ENCODE results near the gene HPS1.

Gene HPS1

DNA sequence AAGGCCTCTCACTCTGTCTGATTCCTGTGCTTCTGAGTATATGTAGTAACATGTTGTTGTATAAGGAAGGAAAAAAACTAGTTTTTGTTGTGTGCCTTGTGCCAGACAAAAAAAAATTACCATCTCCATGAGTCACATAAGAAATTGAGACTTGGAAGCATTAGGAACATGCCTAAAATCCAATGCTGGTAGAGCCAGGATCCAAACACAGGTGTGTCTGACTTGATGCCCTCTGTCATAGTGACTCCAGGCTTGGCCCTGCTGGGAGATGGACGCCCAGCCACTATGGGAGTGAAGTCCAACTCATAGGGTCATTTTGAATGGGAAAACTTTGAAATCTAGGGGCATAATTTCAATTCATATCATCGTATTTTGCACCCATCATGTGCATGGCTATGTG, 69.7 kb downstream of the HPS1 start:
- CTCF ChIA-PET, result no interaction called here
- Histone ChIP-seq H3K27ac (ENCODE audit: extremely low read depth, low read depth, low read length) (no peak overlapping the region), H3K9me3 (ENCODE audit: control insufficient read depth, insufficient read depth, low read depth, low read length) (no peaks in the 10 kb centered on the region), H3K36me3 (ENCODE audit: control insufficient read depth in 2 of 2, insufficient read depth in 1 of 2, low read length in 2 of 2) (no peaks in the 10 kb centered on the region), H3K4me1 (ENCODE audit: control insufficient read depth, insufficient read depth, low read length) (no peaks in the 10 kb centered on the region), H3K4me3 (ENCODE audit: low read depth, low read length) (no peak overlapping the region)
- TF ChIP-seq, protein P1, sequence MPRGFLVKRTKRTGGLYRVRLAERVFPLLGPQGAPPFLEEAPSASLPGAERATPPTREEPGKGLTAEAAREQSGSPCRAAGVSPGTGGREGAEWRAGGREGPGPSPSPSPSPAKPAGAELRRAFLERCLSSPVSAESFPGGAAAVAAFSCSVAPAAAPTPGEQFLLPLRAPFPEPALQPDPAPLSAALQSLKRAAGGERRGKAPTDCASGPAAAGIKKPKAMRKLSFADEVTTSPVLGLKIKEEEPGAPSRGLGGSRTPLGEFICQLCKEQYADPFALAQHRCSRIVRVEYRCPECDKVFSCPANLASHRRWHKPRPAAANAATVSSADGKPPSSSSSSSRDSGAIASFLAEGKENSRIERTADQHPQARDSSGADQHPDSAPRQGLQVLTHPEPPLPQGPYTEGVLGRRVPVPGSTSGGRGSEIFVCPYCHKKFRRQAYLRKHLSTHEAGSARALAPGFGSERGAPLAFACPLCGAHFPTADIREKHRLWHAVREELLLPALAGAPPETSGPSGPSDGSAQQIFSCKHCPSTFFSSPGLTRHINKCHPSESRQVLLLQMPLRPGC (tag by site-specific recombination; IDR thresholded peaks at IDR 0.05), result no peak
- TF ChIP-seq, protein P2, sequence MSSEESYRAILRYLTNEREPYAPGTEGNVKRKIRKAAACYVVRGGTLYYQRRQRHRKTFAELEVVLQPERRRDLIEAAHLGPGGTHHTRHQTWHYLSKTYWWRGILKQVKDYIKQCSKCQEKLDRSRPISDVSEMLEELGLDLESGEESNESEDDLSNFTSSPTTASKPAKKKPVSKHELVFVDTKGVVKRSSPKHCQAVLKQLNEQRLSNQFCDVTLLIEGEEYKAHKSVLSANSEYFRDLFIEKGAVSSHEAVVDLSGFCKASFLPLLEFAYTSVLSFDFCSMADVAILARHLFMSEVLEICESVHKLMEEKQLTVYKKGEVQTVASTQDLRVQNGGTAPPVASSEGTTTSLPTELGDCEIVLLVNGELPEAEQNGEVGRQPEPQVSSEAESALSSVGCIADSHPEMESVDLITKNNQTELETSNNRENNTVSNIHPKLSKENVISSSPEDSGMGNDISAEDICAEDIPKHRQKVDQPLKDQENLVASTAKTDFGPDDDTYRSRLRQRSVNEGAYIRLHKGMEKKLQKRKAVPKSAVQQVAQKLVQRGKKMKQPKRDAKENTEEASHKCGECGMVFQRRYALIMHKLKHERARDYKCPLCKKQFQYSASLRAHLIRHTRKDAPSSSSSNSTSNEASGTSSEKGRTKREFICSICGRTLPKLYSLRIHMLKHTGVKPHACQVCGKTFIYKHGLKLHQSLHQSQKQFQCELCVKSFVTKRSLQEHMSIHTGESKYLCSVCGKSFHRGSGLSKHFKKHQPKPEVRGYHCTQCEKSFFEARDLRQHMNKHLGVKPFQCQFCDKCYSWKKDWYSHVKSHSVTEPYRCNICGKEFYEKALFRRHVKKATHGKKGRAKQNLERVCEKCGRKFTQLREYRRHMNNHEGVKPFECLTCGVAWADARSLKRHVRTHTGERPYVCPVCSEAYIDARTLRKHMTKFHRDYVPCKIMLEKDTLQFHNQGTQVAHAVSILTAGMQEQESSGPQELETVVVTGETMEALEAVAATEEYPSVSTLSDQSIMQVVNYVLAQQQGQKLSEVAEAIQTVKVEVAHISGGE (tag by site-specific recombination; conservative IDR thresholded peaks at IDR 0.05; ENCODE audit: low read depth), result no peak
- TF ChIP-seq, protein P3, sequence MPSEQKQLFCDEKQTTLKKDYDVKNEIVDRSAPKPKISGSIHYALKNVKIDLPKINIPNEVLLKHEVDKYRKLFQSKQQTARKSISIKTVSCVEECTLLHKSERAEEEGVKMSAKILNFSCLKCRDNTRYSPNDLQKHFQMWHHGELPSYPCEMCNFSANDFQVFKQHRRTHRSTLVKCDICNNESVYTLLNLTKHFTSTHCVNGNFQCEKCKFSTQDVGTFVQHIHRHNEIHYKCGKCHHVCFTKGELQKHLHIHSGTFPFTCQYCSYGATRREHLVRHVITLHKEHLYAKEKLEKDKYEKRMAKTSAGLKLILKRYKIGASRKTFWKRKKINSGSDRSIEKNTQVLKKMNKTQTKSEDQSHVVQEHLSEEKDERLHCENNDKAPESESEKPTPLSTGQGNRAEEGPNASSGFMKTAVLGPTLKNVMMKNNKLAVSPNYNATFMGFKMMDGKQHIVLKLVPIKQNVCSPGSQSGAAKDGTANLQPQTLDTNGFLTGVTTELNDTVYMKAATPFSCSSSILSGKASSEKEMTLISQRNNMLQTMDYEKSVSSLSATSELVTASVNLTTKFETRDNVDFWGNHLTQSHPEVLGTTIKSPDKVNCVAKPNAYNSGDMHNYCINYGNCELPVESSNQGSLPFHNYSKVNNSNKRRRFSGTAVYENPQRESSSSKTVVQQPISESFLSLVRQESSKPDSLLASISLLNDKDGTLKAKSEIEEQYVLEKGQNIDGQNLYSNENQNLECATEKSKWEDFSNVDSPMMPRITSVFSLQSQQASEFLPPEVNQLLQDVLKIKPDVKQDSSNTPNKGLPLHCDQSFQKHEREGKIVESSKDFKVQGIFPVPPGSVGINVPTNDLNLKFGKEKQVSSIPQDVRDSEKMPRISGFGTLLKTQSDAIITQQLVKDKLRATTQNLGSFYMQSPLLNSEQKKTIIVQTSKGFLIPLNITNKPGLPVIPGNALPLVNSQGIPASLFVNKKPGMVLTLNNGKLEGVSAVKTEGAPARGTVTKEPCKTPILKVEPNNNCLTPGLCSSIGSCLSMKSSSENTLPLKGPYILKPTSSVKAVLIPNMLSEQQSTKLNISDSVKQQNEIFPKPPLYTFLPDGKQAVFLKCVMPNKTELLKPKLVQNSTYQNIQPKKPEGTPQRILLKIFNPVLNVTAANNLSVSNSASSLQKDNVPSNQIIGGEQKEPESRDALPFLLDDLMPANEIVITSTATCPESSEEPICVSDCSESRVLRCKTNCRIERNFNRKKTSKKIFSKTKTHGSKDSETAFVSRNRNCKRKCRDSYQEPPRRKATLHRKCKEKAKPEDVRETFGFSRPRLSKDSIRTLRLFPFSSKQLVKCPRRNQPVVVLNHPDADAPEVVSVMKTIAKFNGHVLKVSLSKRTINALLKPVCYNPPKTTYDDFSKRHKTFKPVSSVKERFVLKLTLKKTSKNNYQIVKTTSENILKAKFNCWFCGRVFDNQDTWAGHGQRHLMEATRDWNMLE (tag by site-specific recombination; conservative IDR thresholded peaks at IDR 0.05; ENCODE audit: low read depth), result no peak
- no peak for TF ChIP-seq ZNF473 (tag by site-specific recombination; IDR thresholded peaks at IDR 0.05)
- no peak for TF ChIP-seq ZNF311 (tag by site-specific recombination; IDR thresholded peaks at IDR 0.05; ENCODE audit: borderline replicate concordance)
- TF ChIP-seq, protein P4, sequence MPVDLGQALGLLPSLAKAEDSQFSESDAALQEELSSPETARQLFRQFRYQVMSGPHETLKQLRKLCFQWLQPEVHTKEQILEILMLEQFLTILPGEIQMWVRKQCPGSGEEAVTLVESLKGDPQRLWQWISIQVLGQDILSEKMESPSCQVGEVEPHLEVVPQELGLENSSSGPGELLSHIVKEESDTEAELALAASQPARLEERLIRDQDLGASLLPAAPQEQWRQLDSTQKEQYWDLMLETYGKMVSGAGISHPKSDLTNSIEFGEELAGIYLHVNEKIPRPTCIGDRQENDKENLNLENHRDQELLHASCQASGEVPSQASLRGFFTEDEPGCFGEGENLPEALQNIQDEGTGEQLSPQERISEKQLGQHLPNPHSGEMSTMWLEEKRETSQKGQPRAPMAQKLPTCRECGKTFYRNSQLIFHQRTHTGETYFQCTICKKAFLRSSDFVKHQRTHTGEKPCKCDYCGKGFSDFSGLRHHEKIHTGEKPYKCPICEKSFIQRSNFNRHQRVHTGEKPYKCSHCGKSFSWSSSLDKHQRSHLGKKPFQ (tag by site-specific recombination; IDR thresholded peaks at IDR 0.05), result no peak
- no peak for TF ChIP-seq ZFP41 (tag by site-specific recombination; IDR thresholded peaks at IDR 0.05; ENCODE audit: borderline replicate concordance)
- TF ChIP-seq ZNF792 (tag by site-specific recombination; IDR thresholded peaks at IDR 0.05), result no peak
- no peak for TF ChIP-seq ZNF521 (tag by site-specific recombination; IDR thresholded peaks at IDR 0.05)
- TF ChIP-seq ZNF830 (tag by site-specific recombination; IDR thresholded peaks at IDR 0.05; ENCODE audit: low read depth), result no peak
- no peak for TF ChIP-seq MYNN (tag by site-specific recombination; IDR thresholded peaks at IDR 0.05; ENCODE audit: borderline replicate concordance)
- no peak for TF ChIP-seq ZNF561 (tag by site-specific recombination; IDR thresholded peaks at IDR 0.05; ENCODE audit: borderline replicate concordance)
- no peak for TF ChIP-seq ZNF558 (tag by site-specific recombination; IDR thresholded peaks at IDR 0.05)
- no peak for TF ChIP-seq ZNF132 (tag by site-specific recombination; IDR thresholded peaks at IDR 0.05; ENCODE audit: borderline replicate concordance)
- no peak for TF ChIP-seq GFI1B (tag by site-specific recombination; IDR thresholded peaks at IDR 0.05)
- POLR2A ChIA-PET, result no interaction called here

Measured in HEK293 (cell line).